ENCODE measurements around the gene TASOR2. TPM values are rescaled to one million over a fixed set of nuclear protein-coding genes. Genes with fewer than 3 reads are reported as not detected.

TASOR2 gene
- total RNA-seq, 1 donor from 2014 or later: 49.1 TPM

GRCh38 chr10:5684971-5685763 is 529 bp downstream of the TASOR2 start:
- TF ChIP-seq CTCF (IDR thresholded peaks at IDR 0.05; ENCODE audit: unreplicated experiment): peak; percentile 14
- Mint-ChIP-seq H3K4me1 (ENCODE audit: unreplicated experiment) (peaks cover 18% of the 10 kb centered on the region), H3K27me3 (ENCODE audit: unreplicated experiment) (peaks cover 7% of the 10 kb centered on the region), H3K27ac (ENCODE audit: unreplicated experiment) (peak overlapping the region; percentile 78), H3K36me3 (ENCODE audit: low read depth, unreplicated experiment) (peaks cover 4% of the 10 kb centered on the region), H3K4me3 (ENCODE audit: unreplicated experiment) (peak overlapping the region; percentile 98), H3K9me3 (ENCODE audit: unreplicated experiment) (no peaks in the 10 kb centered on the region)
- DNase-seq (ENCODE audit: low spot score): peak; percentile 65

- peak overlapping the region; percentile 98 for H3K4me3 Mint-ChIP-seq (ENCODE audit: unreplicated experiment)
- peaks cover 4% of the 10 kb centered on the region for H3K36me3 Mint-ChIP-seq (ENCODE audit: low read depth, unreplicated experiment)
- H3K9me3 Mint-ChIP-seq (ENCODE audit: unreplicated experiment): no peaks in the 10 kb centered on the region
- no peak for DNase-seq (ENCODE audit: low spot score)
- peaks cover 18% of the 10 kb centered on the region for H3K4me1 Mint-ChIP-seq (ENCODE audit: unreplicated experiment)
- H3K27me3 Mint-ChIP-seq (ENCODE audit: unreplicated experiment): peaks cover 7% of the 10 kb centered on the region
- no peak for TF ChIP-seq CTCF (IDR thresholded peaks at IDR 0.05; ENCODE audit: unreplicated experiment)
- peak overlapping the region; percentile 78 for H3K27ac Mint-ChIP-seq (ENCODE audit: unreplicated experiment)
Observed at GRCh38 chr10:5685764-5686240, 1.2 kb downstream of the TASOR2 start.

- H3K4me1 Mint-ChIP-seq (ENCODE audit: unreplicated experiment): peaks cover 31% of the 10 kb centered on the region
- TF ChIP-seq CTCF (IDR thresholded peaks at IDR 0.05; ENCODE audit: unreplicated experiment): no peak
- H3K9me3 Mint-ChIP-seq (ENCODE audit: unreplicated experiment): no peaks in the 10 kb centered on the region
- H3K27me3 Mint-ChIP-seq (ENCODE audit: unreplicated experiment): peaks cover 7% of the 10 kb centered on the region
- no peak overlapping the region for H3K4me3 Mint-ChIP-seq (ENCODE audit: unreplicated experiment)
- H3K36me3 Mint-ChIP-seq (ENCODE audit: low read depth, unreplicated experiment): peaks cover 4% of the 10 kb centered on the region
- DNase-seq (ENCODE audit: low spot score): no peak
- no peak overlapping the region for H3K27ac Mint-ChIP-seq (ENCODE audit: unreplicated experiment)
Observed at GRCh38 chr10:5688587-5688986, 3.9 kb downstream of the TASOR2 start.

GRCh38 chr10:5691786-5692185 is 7.1 kb downstream of the TASOR2 start:
- H3K9me3 Mint-ChIP-seq (ENCODE audit: unreplicated experiment): no peaks in the 10 kb centered on the region
- H3K36me3 Mint-ChIP-seq (ENCODE audit: low read depth, unreplicated experiment): no peaks in the 10 kb centered on the region
- no peak overlapping the region for H3K27ac Mint-ChIP-seq (ENCODE audit: unreplicated experiment)
- peaks cover 1% of the 10 kb centered on the region for H3K27me3 Mint-ChIP-seq (ENCODE audit: unreplicated experiment)
- peaks cover 22% of the 10 kb centered on the region for H3K4me1 Mint-ChIP-seq (ENCODE audit: unreplicated experiment)
- DNase-seq (ENCODE audit: low spot score): no peak
- no peak for TF ChIP-seq CTCF (IDR thresholded peaks at IDR 0.05; ENCODE audit: unreplicated experiment)
- H3K4me3 Mint-ChIP-seq (ENCODE audit: unreplicated experiment): peak overlapping the region; percentile 42

Measured in endothelial cell (in vitro differentiated cells).